Endothelial cell of umbilical vein (primary cell): ENCODE data around the gene TGFBR3.

Experiments
- EZH2 ChIP-seq: IDR thresholded peaks from 2 replicates; pipeline ENCODE4 v1.6.1; 2012; ENCODE audit warnings: borderline replicate concordance, low read depth, mild to moderate bottlenecking, moderate library complexity, low read length, inconsistent platforms; ENCODE audit not compliant: severe bottlenecking
- FOS ChIP-seq: IDR thresholded peaks from 2 replicates; pipeline ENCODE4 v1.6.1; 2011; ENCODE audit warnings: mild to moderate bottlenecking, low read length, moderate library complexity, borderline replicate concordance; ENCODE audit not compliant: insufficient read depth
- POLR2A ChIP-seq: IDR thresholded peaks from 2 replicates; pipeline ENCODE4 v1.6.1; 2012; ENCODE audit warnings: low read depth, mild to moderate bottlenecking, control low read depth, low read length
- POLR2AphosphoS5 ChIP-seq: IDR thresholded peaks from 2 replicates; pipeline ENCODE4 v1.6.1; 2012; ENCODE audit warnings: low read depth, mild to moderate bottlenecking, control low read depth, low read length, moderate library complexity; ENCODE audit not compliant: insufficient read depth
- TF ChIP-seq, protein P1 (sequence below): IDR thresholded peaks from 2 replicates; pipeline ENCODE4 v1.6.1; 2011; ENCODE audit not compliant: insufficient read depth, insufficient read length
- TF ChIP-seq, protein P2 (sequence below), 2 donors: IDR thresholded peaks; 1 replicate in 1 of 2; 2 replicates in 1 of 2; pipeline ENCODE4 v1.5.1; 2011; ENCODE audit warnings: low read length in 2 of 2, mild to moderate bottlenecking in 2 of 2, moderate library complexity in 2 of 2, control low read depth in 1 of 2, inconsistent platforms in 1 of 2, low read depth in 1 of 2; ENCODE audit not compliant: insufficient read depth in 1 of 2; ENCODE audit errors: extremely low read depth in 1 of 2

DNA sequence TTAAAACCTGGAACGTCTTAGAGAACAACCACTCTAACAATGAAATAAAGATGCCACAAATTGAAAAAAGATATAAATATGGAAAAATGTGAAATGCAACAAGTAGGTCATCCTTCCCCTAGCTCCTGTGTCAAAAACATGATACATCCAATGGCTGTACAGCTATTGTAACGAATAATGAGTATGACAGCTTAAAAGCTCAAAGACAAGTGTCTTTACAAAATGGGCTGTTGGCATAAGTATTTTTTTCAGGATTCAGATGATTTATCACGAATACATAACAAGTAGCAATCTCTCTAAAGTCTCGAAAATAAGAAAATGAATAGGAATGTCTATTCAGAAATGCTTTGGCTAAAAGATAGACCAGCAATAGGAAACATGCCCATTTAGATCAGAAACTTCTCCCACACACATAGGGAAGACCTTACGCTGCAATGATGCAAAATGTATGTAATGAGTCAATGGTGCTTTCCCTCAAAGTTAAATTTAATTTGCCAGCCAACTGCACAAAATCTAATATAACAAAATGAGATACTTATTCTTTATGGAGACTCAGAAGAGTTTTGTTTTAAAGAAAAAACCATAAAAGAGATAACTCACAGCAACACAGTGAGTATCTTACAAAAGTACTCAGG, 8.3 kb downstream of the TGFBR3 start:
- TF ChIP-seq, protein P1, sequence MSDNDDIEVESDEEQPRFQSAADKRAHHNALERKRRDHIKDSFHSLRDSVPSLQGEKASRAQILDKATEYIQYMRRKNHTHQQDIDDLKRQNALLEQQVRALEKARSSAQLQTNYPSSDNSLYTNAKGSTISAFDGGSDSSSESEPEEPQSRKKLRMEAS = no peak
- TF ChIP-seq, protein P2, sequence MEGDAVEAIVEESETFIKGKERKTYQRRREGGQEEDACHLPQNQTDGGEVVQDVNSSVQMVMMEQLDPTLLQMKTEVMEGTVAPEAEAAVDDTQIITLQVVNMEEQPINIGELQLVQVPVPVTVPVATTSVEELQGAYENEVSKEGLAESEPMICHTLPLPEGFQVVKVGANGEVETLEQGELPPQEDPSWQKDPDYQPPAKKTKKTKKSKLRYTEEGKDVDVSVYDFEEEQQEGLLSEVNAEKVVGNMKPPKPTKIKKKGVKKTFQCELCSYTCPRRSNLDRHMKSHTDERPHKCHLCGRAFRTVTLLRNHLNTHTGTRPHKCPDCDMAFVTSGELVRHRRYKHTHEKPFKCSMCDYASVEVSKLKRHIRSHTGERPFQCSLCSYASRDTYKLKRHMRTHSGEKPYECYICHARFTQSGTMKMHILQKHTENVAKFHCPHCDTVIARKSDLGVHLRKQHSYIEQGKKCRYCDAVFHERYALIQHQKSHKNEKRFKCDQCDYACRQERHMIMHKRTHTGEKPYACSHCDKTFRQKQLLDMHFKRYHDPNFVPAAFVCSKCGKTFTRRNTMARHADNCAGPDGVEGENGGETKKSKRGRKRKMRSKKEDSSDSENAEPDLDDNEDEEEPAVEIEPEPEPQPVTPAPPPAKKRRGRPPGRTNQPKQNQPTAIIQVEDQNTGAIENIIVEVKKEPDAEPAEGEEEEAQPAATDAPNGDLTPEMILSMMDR (IDR thresholded peaks at IDR 0.05; ENCODE audit: extremely low read depth in 1 of 2, insufficient read depth in 1 of 2, low read depth in 1 of 2, low read length in 2 of 2) = no peak
- TF ChIP-seq POLR2A (no peak), FOS (no peak), EZH2 (no peak), POLR2AphosphoS5 (no peak)
